ENCODE measurements around the gene NUDT14. TPM values are rescaled to one million over a fixed set of nuclear protein-coding genes. Genes with fewer than 3 reads are reported as not detected.
A peak's percentile ranks its signal among the peaks of the same experiment; 100 is the strongest.

NUDT14 gene
- total RNA-seq, 1 donor from 2014 or later, result 59.1 TPM

DNA sequence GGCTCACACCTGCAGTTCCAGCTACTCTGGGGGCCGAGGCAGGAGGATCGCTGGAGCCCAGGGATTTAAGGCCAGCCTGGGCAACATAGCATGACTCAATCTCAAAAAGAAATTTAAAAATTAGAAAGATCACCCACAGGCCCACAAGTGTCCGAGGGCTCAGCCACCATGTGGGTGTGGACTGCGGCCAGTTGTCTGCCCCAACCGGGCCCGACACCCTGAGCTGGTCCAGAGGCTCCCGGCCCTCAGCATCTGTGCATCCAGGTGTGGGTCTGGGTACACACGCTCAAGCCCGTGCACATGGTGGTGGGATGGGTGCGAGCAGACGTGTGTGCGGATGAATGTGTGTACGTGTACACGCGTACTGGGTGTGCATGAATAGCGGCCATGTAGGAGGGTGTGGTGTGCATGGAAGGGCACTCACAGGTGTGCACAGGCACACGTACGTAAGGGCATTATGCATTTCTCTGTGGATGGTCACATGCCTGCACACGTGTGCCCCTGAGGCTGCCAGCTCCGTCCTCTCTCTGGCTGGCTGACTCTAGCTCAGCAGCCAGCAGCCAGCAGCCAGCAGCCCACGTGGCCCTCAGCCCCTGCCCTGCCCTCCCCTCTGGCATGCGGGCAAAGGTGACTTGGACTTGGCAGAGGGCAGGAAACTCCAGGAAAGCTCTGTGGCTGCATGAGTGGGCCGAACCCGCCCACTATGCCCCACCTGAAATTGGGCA, 23.3 kb upstream of the NUDT14 start:
- Histone ChIP-seq H3K9me3 (no peaks in the 10 kb centered on the region), H3K27ac (no peak overlapping the region), H3K36me3 (no peaks in the 10 kb centered on the region), H3K27me3 (peaks cover 9% of the 10 kb centered on the region), H3K4me1 (peaks cover 31% of the 10 kb centered on the region), H3K4me3 (no peak overlapping the region)
- DNase-seq, result peak; percentile 90
- ATAC-seq, result peak; percentile 79
- TF ChIP-seq, protein P1, sequence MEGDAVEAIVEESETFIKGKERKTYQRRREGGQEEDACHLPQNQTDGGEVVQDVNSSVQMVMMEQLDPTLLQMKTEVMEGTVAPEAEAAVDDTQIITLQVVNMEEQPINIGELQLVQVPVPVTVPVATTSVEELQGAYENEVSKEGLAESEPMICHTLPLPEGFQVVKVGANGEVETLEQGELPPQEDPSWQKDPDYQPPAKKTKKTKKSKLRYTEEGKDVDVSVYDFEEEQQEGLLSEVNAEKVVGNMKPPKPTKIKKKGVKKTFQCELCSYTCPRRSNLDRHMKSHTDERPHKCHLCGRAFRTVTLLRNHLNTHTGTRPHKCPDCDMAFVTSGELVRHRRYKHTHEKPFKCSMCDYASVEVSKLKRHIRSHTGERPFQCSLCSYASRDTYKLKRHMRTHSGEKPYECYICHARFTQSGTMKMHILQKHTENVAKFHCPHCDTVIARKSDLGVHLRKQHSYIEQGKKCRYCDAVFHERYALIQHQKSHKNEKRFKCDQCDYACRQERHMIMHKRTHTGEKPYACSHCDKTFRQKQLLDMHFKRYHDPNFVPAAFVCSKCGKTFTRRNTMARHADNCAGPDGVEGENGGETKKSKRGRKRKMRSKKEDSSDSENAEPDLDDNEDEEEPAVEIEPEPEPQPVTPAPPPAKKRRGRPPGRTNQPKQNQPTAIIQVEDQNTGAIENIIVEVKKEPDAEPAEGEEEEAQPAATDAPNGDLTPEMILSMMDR (IDR thresholded peaks at IDR 0.05), result no peak
- intact Hi-C loops (cut with DNase I), result loop anchor here (5.0 to 10.0 kb wide), 2 partner anchors 80 to 153 kb away; no protein-coding TSS in a partner anchor

DNA sequence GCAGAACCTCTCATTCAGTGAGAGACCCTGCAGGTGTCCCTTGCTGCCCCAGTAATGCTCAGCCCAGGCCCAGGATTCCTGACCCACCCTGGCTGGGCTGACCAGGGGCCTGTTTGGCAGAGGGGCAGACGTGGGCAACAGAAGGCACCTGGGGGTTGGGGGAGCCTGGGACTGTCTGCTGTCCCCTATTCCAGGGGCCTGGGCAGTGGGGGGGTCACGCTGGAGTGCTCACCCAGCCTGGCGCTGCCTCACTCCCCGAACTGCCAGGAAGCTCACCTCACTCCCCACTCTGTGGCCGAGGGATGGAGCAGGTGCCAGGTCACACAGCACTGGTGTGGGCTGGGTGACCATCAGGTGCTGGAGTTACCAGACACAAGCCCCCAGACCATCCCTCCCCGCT, 22.6 kb upstream of the NUDT14 start:
- intact Hi-C loops (cut with DNase I), result loop anchor here (5.0 to 10.0 kb wide), 2 partner anchors 81 to 154 kb away; no protein-coding TSS in a partner anchor

DNA sequence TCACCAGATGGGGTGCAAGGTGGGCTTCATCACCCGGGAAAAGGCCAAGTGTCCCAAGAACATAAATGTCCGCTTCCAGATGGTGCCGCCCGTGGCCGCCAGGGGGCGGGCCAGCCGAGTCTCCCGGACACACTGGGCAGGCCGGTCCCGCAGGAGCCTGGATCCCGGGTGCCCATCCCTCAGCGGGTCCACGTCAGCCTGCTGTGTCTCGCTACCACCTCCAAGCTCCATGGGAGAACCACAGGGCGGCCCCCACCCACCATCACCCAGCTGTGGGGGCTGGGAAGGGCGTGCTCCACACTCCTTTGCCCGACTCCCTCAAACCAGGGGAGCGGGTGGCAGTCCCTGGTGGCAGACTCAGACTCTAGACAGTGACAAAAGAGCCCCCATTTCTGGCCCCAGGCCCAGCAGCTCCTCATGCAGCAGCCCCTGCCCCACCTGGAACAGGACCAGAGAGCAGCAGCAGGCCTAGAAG, 22.0 kb upstream of the NUDT14 start:
- H3K4me3 ChIP-seq, result no peak overlapping the region
- ATAC-seq (peak; percentile 68), DNase-seq (peak; percentile 90)
- peaks cover 17% of the 10 kb centered on the region for H3K27me3 ChIP-seq
- peaks cover 40% of the 10 kb centered on the region for H3K4me1 ChIP-seq
- TF ChIP-seq, protein P1 (IDR thresholded peaks at IDR 0.05), result peak; percentile 92
- no peaks in the 10 kb centered on the region for H3K36me3 ChIP-seq
- H3K27ac ChIP-seq, result no peak overlapping the region
- intact Hi-C loops (cut with DNase I), result loop anchor here (5.0 to 10.0 kb wide), 2 partner anchors 82 to 154 kb away; no protein-coding TSS in a partner anchor
- H3K9me3 ChIP-seq, result no peaks in the 10 kb centered on the region

More for the DNA sequence above, 22.6 kb upstream of the NUDT14 start:
- no peak overlapping the region for H3K4me3 ChIP-seq
- H3K36me3 ChIP-seq, result no peaks in the 10 kb centered on the region
- no peaks in the 10 kb centered on the region for H3K9me3 ChIP-seq
- H3K27ac ChIP-seq, result no peak overlapping the region
- ATAC-seq (no peak), DNase-seq (no peak)
- H3K4me1 ChIP-seq, result peaks cover 34% of the 10 kb centered on the region
- TF ChIP-seq, protein P1 (IDR thresholded peaks at IDR 0.05), result no peak
- peaks cover 14% of the 10 kb centered on the region for H3K27me3 ChIP-seq

DNA sequence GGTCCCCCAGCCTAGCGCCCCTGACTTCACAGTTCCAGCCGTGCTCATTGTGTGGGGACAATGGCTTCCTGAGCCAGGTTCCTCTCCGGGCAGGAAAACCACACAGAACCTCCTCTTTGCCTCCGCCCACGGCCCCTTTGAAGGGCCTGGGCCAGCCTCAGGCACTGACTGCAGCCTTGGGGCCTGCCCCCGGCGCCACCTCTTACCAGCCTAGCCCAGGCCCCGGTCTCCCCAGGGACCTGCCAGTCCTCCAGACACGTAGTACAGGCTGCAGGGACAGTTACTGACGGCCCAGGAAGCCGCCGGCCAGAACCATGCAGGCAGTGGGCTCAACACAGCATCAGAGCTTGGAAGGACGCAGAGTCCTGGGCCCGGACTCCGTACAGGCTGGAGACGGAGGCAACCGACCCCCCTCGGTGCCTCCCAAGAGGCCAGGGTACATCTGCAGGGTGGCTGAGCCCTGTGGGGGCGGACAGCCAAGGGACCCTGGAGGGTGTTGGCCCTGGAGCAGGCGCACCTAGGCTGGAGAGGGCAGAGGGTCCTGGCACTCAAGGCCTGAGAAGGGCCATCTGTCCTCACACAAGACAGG, 20.9 kb upstream of the NUDT14 start:
- peaks cover 46% of the 10 kb centered on the region for H3K4me1 ChIP-seq
- no peak overlapping the region for H3K4me3 ChIP-seq
- ATAC-seq (peak; percentile 10), DNase-seq (no peak)
- H3K27ac ChIP-seq, result peak overlapping the region; percentile 30
- H3K9me3 ChIP-seq, result no peaks in the 10 kb centered on the region
- intact Hi-C loops (cut with DNase I), result loop anchor here (5.0 to 10.0 kb wide), 2 partner anchors 83 to 155 kb away; no protein-coding TSS in a partner anchor
- peaks cover 26% of the 10 kb centered on the region for H3K27me3 ChIP-seq
- TF ChIP-seq, protein P1 (IDR thresholded peaks at IDR 0.05), result no peak
- no peaks in the 10 kb centered on the region for H3K36me3 ChIP-seq

DNA sequence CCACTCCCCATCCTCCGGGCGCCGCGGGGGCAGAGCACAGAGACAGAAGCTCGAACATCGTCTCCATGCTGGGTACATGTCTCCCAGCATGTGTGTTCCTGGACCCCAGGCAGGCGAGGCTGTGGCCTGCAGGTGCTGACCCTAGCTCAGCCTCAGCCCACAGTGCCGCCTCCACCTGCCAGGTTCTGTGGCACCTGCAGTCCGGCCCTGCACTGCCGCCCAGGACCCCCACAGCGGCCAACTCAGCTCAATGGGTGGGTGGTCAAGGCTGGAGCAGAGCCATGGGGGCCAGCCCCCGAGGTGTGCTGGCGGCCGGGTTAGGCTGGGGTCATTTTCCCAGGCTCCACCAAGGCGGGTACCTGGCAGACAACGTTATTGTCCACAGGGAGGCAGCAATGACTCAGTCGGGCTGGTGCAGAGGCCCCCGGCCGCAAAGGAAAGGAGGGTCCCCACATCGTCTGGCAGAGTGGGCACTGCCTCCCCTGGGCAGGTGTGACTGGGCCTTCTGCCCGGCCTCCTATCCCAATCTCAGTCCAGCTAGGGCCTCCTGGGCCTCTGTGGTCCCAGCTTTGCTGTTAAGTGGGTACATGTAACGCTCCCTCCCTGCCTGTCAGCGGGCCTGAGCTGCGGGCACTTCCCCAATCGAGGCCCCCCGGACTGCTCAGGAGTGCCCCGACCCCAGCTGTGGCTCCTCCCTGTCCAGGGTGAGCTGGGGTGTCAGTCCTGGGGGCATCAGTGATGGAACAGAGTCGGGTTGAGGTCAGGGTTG, 20.2 kb upstream of the NUDT14 start:
- peaks cover 53% of the 10 kb centered on the region for H3K4me1 ChIP-seq

More for the DNA sequence above, 20.2 kb upstream of the NUDT14 start:
- H3K36me3 ChIP-seq, result no peaks in the 10 kb centered on the region
- ATAC-seq, result no peak
- no peaks in the 10 kb centered on the region for H3K9me3 ChIP-seq
- TF ChIP-seq, protein P1 (IDR thresholded peaks at IDR 0.05), result peak; percentile 5
- peaks cover 33% of the 10 kb centered on the region for H3K27me3 ChIP-seq
- intact Hi-C loops (cut with DNase I), result loop anchor here (5.0 to 10.0 kb wide), 2 partner anchors 83 to 156 kb away; no protein-coding TSS in a partner anchor
- no peak overlapping the region for H3K4me3 ChIP-seq
- H3K27ac ChIP-seq, result peak overlapping the region; percentile 30
- no peak for DNase-seq
